Loucy (cell line): Measurements from ENCODE around the gene AP1B1.

ENCODE experiments used
- H2AFZ ChIP-seq: fragments of 200-600 bp; sonication (generic); 2 replicates; pipeline ENCODE4 v1.6.0; 2016; ENCODE audit warnings: antibody characterized with exemption, mild to moderate bottlenecking, low read length, moderate library complexity
- H3F3A ChIP-seq: fragments of 200-600 bp; 2 replicates; pipeline ENCODE4 v1.6.0; 2016; ENCODE audit warnings: antibody characterized with exemption, low read depth, mild to moderate bottlenecking
- H3K27me3 ChIP-seq: fragments of 200-600 bp; sonication (generic); 2 replicates; pipeline ENCODE4 v1.6.1; 2014; ENCODE audit warnings: low read length, mild to moderate bottlenecking; ENCODE audit not compliant: insufficient read depth, poor library complexity, severe bottlenecking
- H3K36me3 ChIP-seq: fragments of 200-600 bp; sonication (generic); 2 replicates; pipeline ENCODE4 v1.6.1; 2016; ENCODE audit warnings: low read length; ENCODE audit not compliant: insufficient read depth
- H3K4me1 ChIP-seq: fragments of 200-600 bp; sonication (generic); 2 replicates; pipeline ENCODE4 v1.5.1; 2014; ENCODE audit warnings: low read length, mild to moderate bottlenecking; ENCODE audit not compliant: insufficient read depth, poor library complexity, severe bottlenecking
- H3K4me2 ChIP-seq: fragments of 200-600 bp; sonication (generic); 2 replicates; pipeline ENCODE4 v1.6.0; 2014; ENCODE audit warnings: antibody characterized with exemption, low read length, low read depth, mild to moderate bottlenecking; ENCODE audit not compliant: poor library complexity, severe bottlenecking
- H3K4me3 ChIP-seq: fragments of 200-600 bp; sonication (generic); 2 replicates; pipeline ENCODE4 v1.5.1; 2014; ENCODE audit warnings: low read length, mild to moderate bottlenecking, mixed read lengths; ENCODE audit not compliant: poor library complexity, severe bottlenecking
- H3K79me2 ChIP-seq: fragments of 200-600 bp; sonication (generic); 2 replicates; pipeline ENCODE4 v1.6.1; 2014; ENCODE audit warnings: low read length; ENCODE audit not compliant: insufficient read depth
- H3K9ac ChIP-seq: fragments of 200-600 bp; sonication (generic); 2 replicates; pipeline ENCODE4 v1.6.0; 2014; ENCODE audit warnings: mild to moderate bottlenecking, low read depth, low read length, moderate library complexity; ENCODE audit not compliant: poor library complexity, severe bottlenecking
- H3K9me2 ChIP-seq: fragments of 200-600 bp; sonication (generic); replicated peaks from 2 replicates; pipeline ENCODE4 v1.6.1; 2016; ENCODE audit warnings: low read depth, low read length, mixed read lengths
- H3K9me3 ChIP-seq: fragments of 200-600 bp; sonication (generic); 2 replicates; pipeline ENCODE4 v1.6.1; 2014; ENCODE audit warnings: mild to moderate bottlenecking, antibody characterized with exemption, low read length, low read depth; ENCODE audit not compliant: insufficient read depth
- H4K20me1 ChIP-seq: fragments of 200-600 bp; sonication (generic); 2 replicates; pipeline ENCODE4 v1.6.0; 2014; ENCODE audit warnings: antibody characterized with exemption, low read length, mild to moderate bottlenecking; ENCODE audit not compliant: insufficient read depth, poor library complexity, severe bottlenecking
- EZH2phosphoT487 ChIP-seq: fragments of 200-600 bp; IDR thresholded peaks from 2 replicates; pipeline ENCODE4 v1.6.1; 2018; ENCODE audit warnings: antibody characterized with exemption, mild to moderate bottlenecking, moderate library complexity, borderline replicate concordance
- TF ChIP-seq, protein P1 (sequence below): fragments of 200-600 bp; sonication (generic); conservative IDR thresholded peaks from 2 replicates; pipeline ENCODE4 v1.5.1; 2014; ENCODE audit warnings: mild to moderate bottlenecking, antibody characterized with exemption, low read length

Gene AP1B1

DNA sequence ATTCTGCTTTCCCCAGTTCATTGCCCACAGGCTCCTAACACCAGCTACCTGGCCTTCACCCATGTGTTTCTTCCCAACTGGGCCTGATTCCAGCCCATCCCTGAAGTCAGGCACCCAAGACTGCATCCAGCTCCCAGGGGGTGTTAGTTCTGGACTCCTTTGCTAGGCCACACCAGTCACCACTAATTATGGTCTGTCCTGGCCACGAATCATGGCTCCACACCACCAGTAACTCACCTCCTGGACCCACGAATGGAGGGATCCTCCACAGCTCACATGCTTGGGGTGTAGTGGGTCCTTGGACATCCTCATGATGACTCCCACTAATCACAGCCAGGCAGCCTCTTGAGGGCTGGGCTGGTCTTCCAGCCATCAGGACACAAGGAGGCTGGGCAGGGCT lies 69.3 kb downstream of the AP1B1 start:
- Histone ChIP-seq H3K4me3 (no peak overlapping the region), H3K9ac (no peak overlapping the region), H3K27me3 (no peaks in the 10 kb centered on the region), H3K9me2 (no peaks in the 10 kb centered on the region), H3K36me3 (no peaks in the 10 kb centered on the region), H3K4me2 (no peak overlapping the region), H3K4me1 (no peaks in the 10 kb centered on the region), H3F3A (no peaks in the 10 kb centered on the region), H2AFZ (no peak overlapping the region), H4K20me1 (no peaks in the 10 kb centered on the region), H3K9me3 (no peaks in the 10 kb centered on the region), H3K79me2 (no peaks in the 10 kb centered on the region)
- TF ChIP-seq, protein P1, sequence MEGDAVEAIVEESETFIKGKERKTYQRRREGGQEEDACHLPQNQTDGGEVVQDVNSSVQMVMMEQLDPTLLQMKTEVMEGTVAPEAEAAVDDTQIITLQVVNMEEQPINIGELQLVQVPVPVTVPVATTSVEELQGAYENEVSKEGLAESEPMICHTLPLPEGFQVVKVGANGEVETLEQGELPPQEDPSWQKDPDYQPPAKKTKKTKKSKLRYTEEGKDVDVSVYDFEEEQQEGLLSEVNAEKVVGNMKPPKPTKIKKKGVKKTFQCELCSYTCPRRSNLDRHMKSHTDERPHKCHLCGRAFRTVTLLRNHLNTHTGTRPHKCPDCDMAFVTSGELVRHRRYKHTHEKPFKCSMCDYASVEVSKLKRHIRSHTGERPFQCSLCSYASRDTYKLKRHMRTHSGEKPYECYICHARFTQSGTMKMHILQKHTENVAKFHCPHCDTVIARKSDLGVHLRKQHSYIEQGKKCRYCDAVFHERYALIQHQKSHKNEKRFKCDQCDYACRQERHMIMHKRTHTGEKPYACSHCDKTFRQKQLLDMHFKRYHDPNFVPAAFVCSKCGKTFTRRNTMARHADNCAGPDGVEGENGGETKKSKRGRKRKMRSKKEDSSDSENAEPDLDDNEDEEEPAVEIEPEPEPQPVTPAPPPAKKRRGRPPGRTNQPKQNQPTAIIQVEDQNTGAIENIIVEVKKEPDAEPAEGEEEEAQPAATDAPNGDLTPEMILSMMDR, result no peak
- TF ChIP-seq EZH2phosphoT487, result no peak

DNA sequence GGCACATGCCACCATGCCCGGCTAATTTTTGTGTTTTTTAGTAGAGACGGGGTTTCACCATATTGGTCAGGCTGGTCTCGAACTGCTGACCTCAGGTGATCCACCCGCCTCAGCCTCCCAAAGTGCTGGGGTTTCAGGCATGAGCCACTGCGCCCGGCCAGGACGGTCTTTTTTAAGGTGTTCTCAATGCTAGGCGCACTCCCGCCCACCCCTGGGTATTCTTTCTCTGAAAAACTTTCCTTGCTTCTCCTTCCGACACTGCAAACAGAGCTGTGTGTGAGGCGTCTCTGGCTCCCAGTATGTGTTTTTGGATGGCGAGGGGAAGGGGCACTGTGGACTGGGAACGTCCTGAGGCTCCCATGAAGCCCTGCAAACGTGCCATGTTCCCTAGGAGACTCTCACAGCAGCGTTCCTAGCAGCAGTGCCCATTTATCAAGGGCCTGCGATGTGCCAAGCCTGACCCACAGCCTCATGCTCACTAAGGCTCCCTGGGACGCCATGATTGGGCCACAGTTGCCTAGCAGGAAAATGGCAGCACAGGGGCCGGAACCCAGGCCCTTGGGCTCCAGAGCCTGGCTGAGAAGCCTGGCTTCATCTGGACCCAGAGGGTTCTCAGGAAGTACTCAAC lies 70.4 kb downstream of the AP1B1 start:
- no peaks in the 10 kb centered on the region for H3K4me1 ChIP-seq

DNA sequence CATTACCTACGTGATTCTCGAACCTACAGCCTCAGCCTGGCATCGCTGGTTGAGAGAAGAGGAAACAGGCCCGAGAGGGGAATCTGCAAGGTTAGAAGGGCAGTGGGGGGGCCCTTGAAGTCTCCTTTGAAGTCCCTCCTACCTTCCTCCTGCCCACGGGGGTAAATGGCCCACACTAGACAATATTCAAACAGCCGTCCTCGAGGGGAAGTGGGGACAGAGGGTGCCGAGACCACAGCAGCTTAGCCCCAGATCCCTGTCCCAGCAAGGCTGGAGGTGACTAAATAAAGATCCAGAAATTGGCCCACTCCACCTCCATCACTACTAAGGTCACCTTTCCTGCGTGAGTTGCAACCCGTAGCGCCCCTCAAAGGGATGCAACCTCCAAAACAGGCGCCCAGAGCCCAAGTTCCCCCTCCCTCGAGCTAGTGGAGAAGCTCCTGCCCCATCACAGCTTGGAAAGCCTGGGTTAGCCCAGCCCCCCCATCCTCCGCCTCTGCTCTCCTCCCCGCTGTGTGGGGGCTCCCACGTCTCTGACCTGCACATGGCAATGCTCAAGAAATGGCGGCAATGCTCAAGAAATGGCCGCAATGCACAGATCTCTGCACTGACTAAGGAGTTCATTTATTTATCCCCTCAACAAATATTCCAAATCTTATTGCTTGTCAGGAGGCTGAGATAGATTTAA lies 72.1 kb downstream of the AP1B1 start:
- no peaks in the 10 kb centered on the region for H3K36me3 ChIP-seq
- H4K20me1 ChIP-seq, result no peaks in the 10 kb centered on the region
- H3K79me2 ChIP-seq, result no peaks in the 10 kb centered on the region
- no peak overlapping the region for H3K9ac ChIP-seq
- H3K4me2 ChIP-seq, result no peak overlapping the region
- no peaks in the 10 kb centered on the region for H3K9me3 ChIP-seq
- no peaks in the 10 kb centered on the region for H3K27me3 ChIP-seq
- no peaks in the 10 kb centered on the region for H3K4me1 ChIP-seq
- H3K4me3 ChIP-seq, result no peak overlapping the region
- no peaks in the 10 kb centered on the region for H3F3A ChIP-seq
- TF ChIP-seq, protein P1, result no peak
- no peak for TF ChIP-seq EZH2phosphoT487
- H2AFZ ChIP-seq, result no peak overlapping the region
- H3K9me2 ChIP-seq, result no peaks in the 10 kb centered on the region

More for the DNA sequence above, 70.4 kb downstream of the AP1B1 start:
- Histone ChIP-seq H3K9me2 (no peaks in the 10 kb centered on the region), H3K9me3 (no peaks in the 10 kb centered on the region), H3K36me3 (no peaks in the 10 kb centered on the region), H3K4me3 (no peak overlapping the region), H3K9ac (no peak overlapping the region), H3K79me2 (no peaks in the 10 kb centered on the region), H3K4me2 (no peak overlapping the region), H3K27me3 (no peaks in the 10 kb centered on the region), H4K20me1 (no peaks in the 10 kb centered on the region), H2AFZ (no peak overlapping the region), H3F3A (no peaks in the 10 kb centered on the region)
- TF ChIP-seq EZH2phosphoT487, result no peak
- TF ChIP-seq, protein P1, result no peak
